ENCODE data around the gene RPL37A.

RPL37A gene

DNA sequence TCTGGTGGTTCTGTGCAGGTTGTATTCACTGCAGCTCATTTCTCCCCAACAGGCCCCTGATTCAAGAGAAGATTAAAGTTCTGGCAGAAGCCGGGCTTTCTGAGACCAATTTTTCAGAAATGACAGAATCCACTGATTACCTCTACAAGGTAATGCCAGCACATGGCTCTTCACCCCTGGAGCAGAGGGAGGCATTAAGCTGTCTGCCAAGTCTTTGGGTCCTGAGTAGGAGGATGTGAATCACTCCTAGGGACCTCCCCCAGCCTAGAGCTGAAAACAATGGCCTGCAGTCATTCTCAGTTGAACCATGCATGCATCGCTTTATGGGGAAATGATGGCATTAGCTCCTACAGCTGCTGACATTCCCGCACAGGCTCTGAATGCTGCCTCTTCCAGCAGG lies 20.5 kb upstream of the RPL37A start:
- H3K27ac ChIP-seq = no peak overlapping the region
- TF ChIP-seq, protein P1, sequence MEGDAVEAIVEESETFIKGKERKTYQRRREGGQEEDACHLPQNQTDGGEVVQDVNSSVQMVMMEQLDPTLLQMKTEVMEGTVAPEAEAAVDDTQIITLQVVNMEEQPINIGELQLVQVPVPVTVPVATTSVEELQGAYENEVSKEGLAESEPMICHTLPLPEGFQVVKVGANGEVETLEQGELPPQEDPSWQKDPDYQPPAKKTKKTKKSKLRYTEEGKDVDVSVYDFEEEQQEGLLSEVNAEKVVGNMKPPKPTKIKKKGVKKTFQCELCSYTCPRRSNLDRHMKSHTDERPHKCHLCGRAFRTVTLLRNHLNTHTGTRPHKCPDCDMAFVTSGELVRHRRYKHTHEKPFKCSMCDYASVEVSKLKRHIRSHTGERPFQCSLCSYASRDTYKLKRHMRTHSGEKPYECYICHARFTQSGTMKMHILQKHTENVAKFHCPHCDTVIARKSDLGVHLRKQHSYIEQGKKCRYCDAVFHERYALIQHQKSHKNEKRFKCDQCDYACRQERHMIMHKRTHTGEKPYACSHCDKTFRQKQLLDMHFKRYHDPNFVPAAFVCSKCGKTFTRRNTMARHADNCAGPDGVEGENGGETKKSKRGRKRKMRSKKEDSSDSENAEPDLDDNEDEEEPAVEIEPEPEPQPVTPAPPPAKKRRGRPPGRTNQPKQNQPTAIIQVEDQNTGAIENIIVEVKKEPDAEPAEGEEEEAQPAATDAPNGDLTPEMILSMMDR (conservative IDR thresholded peaks at IDR 0.05) = no peak

DNA sequence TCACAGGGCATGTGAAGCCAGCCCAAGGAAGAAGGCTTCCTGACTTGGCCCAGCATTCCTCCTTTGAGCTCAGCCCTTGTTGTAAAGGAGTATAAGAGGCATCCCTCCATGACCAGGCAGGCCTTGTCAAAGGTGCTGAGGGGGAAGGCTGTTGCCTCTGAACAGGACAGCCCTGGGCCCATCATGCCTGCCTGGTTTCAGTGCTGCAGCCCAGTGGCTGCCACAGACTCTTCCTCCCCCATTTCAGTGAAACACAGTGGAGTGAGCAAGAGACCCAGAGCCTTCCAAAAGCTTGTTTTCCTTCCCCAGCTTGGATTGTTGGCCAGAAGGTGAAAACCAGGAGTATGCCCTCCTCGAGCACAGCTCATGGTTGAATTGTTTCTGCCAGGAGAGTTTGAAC lies 19.9 kb upstream of the RPL37A start:
- H3K27ac ChIP-seq = no peak overlapping the region
- TF ChIP-seq, protein P1 (conservative IDR thresholded peaks at IDR 0.05) = no peak

DNA sequence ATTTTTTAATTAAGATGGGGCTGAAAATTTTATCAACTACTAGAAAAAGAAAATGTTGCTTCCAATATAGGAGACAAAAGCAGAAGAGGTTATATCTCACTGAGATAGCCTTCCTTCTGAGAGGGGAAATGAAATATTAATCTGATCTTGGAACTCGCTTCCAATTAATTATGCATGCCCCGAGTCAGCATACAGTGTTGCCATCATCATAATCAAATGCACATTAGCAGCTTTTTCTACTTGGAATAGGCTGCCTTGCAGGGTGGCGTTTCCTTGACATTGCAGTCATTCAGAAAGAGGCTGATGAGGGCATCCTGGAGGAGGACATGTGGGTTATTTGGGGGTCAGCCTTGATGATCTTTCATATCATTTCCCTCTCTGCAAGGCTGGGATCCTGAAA lies 18.4 kb upstream of the RPL37A start:
- TF ChIP-seq, protein P1 (conservative IDR thresholded peaks at IDR 0.05) = no peak
- no peak overlapping the region for H3K27ac ChIP-seq

DNA sequence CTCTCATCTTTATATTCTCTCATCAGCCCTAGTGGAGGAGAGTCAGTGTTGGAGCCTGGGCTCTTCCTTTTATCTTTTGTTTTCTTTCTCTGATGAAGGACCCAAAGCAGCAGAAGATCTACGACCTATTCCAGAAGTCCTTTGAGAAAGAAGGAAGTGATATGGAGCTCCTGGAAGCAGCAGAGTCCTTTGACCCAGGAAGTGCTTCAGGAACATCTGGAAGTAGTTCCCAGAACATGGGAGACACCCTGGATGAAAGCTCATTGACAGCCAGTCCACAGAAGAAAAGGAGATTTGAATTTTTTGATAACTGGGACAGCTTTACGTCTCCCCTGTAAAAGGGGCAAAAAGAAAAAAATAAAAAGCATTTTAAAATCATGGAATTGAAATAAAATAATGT lies 16.0 kb upstream of the RPL37A start:
- TF ChIP-seq, protein P1 (conservative IDR thresholded peaks at IDR 0.05) = no peak
- H3K27ac ChIP-seq = no peak overlapping the region

DNA sequence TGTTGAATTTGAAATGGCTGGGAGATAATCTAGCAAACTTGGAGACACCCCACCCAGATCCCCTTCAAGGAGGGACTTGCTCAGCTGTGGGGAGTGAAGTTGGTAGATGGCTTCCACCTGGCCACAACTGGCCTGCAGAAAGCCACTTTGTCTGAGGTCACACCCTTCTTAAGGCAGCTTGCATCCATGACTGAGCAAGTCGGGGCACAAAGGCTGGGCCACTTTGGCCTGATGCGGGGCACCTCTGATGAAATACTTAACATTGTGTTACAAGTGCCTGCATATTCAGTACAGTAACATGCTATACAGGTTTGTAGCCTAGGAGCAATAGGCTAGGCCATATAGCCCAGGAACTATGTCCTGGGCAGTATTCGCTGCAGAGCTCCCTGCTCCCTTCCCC lies 13.4 kb upstream of the RPL37A start:
- TF ChIP-seq, protein P1 (conservative IDR thresholded peaks at IDR 0.05) = no peak

DNA sequence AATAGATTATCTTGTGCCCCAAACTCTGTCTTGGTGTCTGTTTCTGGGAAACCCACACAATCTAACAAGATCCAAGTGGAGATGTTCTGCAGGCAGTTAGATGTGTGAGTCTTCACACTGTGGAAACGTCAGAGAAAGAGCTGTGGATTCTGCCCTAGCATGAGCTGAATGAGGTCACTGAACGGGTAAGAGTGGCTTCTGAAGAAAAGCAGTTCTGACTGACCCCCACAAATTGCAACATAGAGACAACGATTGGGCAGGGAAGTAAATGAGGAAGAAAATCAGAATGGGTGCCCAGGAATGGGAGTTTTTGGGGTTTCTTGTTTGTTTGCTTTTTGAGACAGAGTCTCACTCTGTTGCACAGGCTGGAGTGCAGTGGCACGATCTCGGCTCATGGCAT lies 12.9 kb upstream of the RPL37A start:
- TF ChIP-seq, protein P1 (conservative IDR thresholded peaks at IDR 0.05) = no peak
- H3K27ac ChIP-seq = no peak overlapping the region

More for the DNA sequence above, 13.4 kb upstream of the RPL37A start:
- no peak overlapping the region for H3K27ac ChIP-seq

DNA sequence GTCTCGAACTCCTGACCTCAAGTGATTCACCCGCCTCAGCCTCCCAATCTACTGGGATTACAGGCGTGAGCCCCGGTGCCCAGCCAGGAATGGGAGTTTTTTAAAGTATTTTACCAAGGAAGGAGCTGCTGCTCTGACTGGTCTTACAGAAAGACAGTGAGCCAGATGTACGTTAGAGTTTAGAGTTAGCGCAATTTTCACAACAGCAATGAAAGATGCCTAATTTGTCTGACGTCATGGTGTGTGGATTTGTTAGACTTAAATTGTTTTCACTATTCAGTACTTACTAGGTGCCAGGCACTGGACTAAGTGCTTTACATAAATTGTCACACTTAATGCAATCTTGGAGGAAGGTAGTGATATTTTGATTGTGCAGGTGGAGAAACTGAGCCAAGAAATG lies 12.4 kb upstream of the RPL37A start:
- TF ChIP-seq, protein P1 (conservative IDR thresholded peaks at IDR 0.05) = no peak
- no peak overlapping the region for H3K27ac ChIP-seq

DNA sequence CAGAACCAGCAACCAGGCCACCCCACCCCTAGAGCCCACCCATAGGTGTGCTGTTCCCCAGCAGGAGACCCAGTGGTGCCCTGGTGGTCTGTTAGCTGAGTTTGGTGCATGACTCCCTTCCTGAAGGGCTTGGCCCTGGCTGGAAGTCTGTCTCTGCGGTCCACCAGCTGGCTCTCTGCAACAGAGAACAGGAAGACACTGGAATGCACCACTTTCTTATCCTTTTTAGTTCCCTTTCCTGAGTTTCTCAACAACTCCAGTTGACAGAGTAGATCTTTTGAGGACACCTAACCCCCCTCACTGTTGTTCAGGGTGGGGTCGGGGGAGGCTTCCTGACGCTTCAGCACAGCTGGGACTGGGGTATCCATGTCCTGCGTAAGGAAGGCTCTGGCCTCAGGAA lies 11.9 kb upstream of the RPL37A start:
- TF ChIP-seq, protein P1 (conservative IDR thresholded peaks at IDR 0.05) = no peak
- H3K27ac ChIP-seq = no peak overlapping the region

Measured in VCaP (cell line).